ENCODE data around the gene NTRK2. TPM values are rescaled to one million over a fixed set of nuclear protein-coding genes. Genes with fewer than 3 reads are reported as not detected.

NTRK2 gene
- total RNA-seq, 5 donors from 2014 or later (not counting 1 experiment from before 2014, with no cell fraction given): 0.05 to 0.39 (median 0.12) TPM; not detected in 1

- DNase-seq: no peak
- H3K4me3 ChIP-seq (ENCODE audit: control insufficient read depth in 1 of 2, extremely low read depth in 1 of 2, low read length in 1 of 2): no peak overlapping the region
- H3K27ac ChIP-seq (ENCODE audit: low read length): no peak overlapping the region
- no peaks in the 10 kb centered on the region for H3K9me3 ChIP-seq
- POLR2A ChIA-PET: no interaction called here
- Mint-ChIP-seq H3K36me3 (no peaks in the 10 kb centered on the region), H3K27ac (no peak overlapping the region), H3K9me3 (no peaks in the 10 kb centered on the region), H3K4me1 (no peaks in the 10 kb centered on the region), H3K4me3 (peak overlapping the region in 1 of 3 donors; percentile 50), H3K27me3 (peaks cover 0 to 4% of the 10 kb centered on the region in 2 donors)
- H3K4me1 ChIP-seq (ENCODE audit: control insufficient read depth in 1 of 2, extremely low read depth in 1 of 2, insufficient read depth in 2 of 2, low read length in 2 of 2): no peaks in the 10 kb centered on the region
- H3K36me3 ChIP-seq (ENCODE audit: control insufficient read depth in 2 of 2, extremely low read depth in 1 of 2, insufficient read depth in 1 of 2, low read length in 1 of 2): no peaks in the 10 kb centered on the region
- no peaks in the 10 kb centered on the region for H3K27me3 ChIP-seq (replicated peaks in 1 of 2; ENCODE audit: control insufficient read depth in 2 of 2, extremely low read depth in 1 of 2, insufficient read depth in 2 of 2, low read length in 1 of 2)
- no peak for ATAC-seq (replicated peaks in 1 of 4)
- WGBS (ENCODE audit: insufficient coverage): 60% methylated on average over 3 of the region's 3 CpGs
- CTCF ChIA-PET: interaction anchor here in 1 of 2 donors (0.6 kb wide), 1 partner anchor 654 kb away, joined by 4 read pairs; no protein-coding TSS in a partner anchor
Measured at GRCh38 chr9:84694248-84694647, 24.7 kb downstream of the NTRK2 start.

GRCh38 chr9:84697042-84697441, 27.5 kb downstream of the NTRK2 start:
- Mint-ChIP-seq H3K36me3 (no peaks in the 10 kb centered on the region), H3K9me3 (no peaks in the 10 kb centered on the region), H3K27ac (no peak overlapping the region), H3K27me3 (peaks cover 0 to 4% of the 10 kb centered on the region in 2 donors), H3K4me3 (no peak overlapping the region), H3K4me1 (no peaks in the 10 kb centered on the region)
- no peaks in the 10 kb centered on the region for H3K36me3 ChIP-seq (ENCODE audit: control insufficient read depth in 2 of 2, extremely low read depth in 1 of 2, insufficient read depth in 1 of 2, low read length in 1 of 2)
- no peaks in the 10 kb centered on the region for H3K4me1 ChIP-seq (ENCODE audit: control insufficient read depth in 1 of 2, extremely low read depth in 1 of 2, insufficient read depth in 2 of 2, low read length in 2 of 2)
- 84% methylated on average over 7 of the region's 8 CpGs for WGBS (ENCODE audit: insufficient coverage)
- H3K27ac ChIP-seq (ENCODE audit: low read length): no peak overlapping the region
- ATAC-seq (replicated peaks in 1 of 4) (no peak), DNase-seq (no peak)
- POLR2A ChIA-PET: no interaction called here
- no peaks in the 10 kb centered on the region for H3K9me3 ChIP-seq
- H3K4me3 ChIP-seq (ENCODE audit: control insufficient read depth in 1 of 2, extremely low read depth in 1 of 2, low read length in 1 of 2): no peak overlapping the region
- no peaks in the 10 kb centered on the region for H3K27me3 ChIP-seq (replicated peaks in 1 of 2; ENCODE audit: control insufficient read depth in 2 of 2, extremely low read depth in 1 of 2, insufficient read depth in 2 of 2, low read length in 1 of 2)
- CTCF ChIA-PET: no interaction called here

GRCh38 chr9:84697509-84698114, 28.1 kb downstream of the NTRK2 start:
- Mint-ChIP-seq H3K4me3 (no peak overlapping the region), H3K4me1 (no peaks in the 10 kb centered on the region), H3K27ac (no peak overlapping the region), H3K27me3 (peaks cover 0 to 4% of the 10 kb centered on the region in 2 donors), H3K36me3 (no peaks in the 10 kb centered on the region), H3K9me3 (no peaks in the 10 kb centered on the region)
- no peaks in the 10 kb centered on the region for H3K9me3 ChIP-seq
- H3K27me3 ChIP-seq (replicated peaks in 1 of 2; ENCODE audit: control insufficient read depth in 2 of 2, extremely low read depth in 1 of 2, insufficient read depth in 2 of 2, low read length in 1 of 2): no peaks in the 10 kb centered on the region
- no peak overlapping the region for H3K4me3 ChIP-seq (ENCODE audit: control insufficient read depth in 1 of 2, extremely low read depth in 1 of 2, low read length in 1 of 2)
- POLR2A ChIA-PET: no interaction called here
- DNase-seq: peak in 10 of 35 experiments; percentile 2 to 41 (median 6)
- H3K36me3 ChIP-seq (ENCODE audit: control insufficient read depth in 2 of 2, extremely low read depth in 1 of 2, insufficient read depth in 1 of 2, low read length in 1 of 2): no peaks in the 10 kb centered on the region
- H3K27ac ChIP-seq (ENCODE audit: low read length): no peak overlapping the region
- CTCF ChIA-PET: interaction anchor here in 1 of 2 donors (0.7 kb wide), 1 partner anchor 913 kb away, joined by 5 read pairs; no protein-coding TSS in a partner anchor
- ATAC-seq (replicated peaks in 1 of 4): no peak
- WGBS (ENCODE audit: insufficient coverage): 7% methylated on average over 2 of the region's 4 CpGs
- no peaks in the 10 kb centered on the region for H3K4me1 ChIP-seq (ENCODE audit: control insufficient read depth in 1 of 2, extremely low read depth in 1 of 2, insufficient read depth in 2 of 2, low read length in 2 of 2)

GRCh38 chr9:84698323-84698722, 28.8 kb downstream of the NTRK2 start:
- Mint-ChIP-seq H3K36me3 (no peaks in the 10 kb centered on the region), H3K27me3 (peaks cover 0 to 4% of the 10 kb centered on the region in 2 donors), H3K4me3 (no peak overlapping the region), H3K4me1 (no peaks in the 10 kb centered on the region), H3K27ac (no peak overlapping the region), H3K9me3 (no peaks in the 10 kb centered on the region)
- Histone ChIP-seq H3K4me1 (ENCODE audit: control insufficient read depth in 1 of 2, extremely low read depth in 1 of 2, insufficient read depth in 2 of 2, low read length in 2 of 2) (no peaks in the 10 kb centered on the region), H3K9me3 (no peaks in the 10 kb centered on the region), H3K27me3 (replicated peaks in 1 of 2; ENCODE audit: control insufficient read depth in 2 of 2, extremely low read depth in 1 of 2, insufficient read depth in 2 of 2, low read length in 1 of 2) (no peaks in the 10 kb centered on the region), H3K36me3 (ENCODE audit: control insufficient read depth in 2 of 2, extremely low read depth in 1 of 2, insufficient read depth in 1 of 2, low read length in 1 of 2) (no peaks in the 10 kb centered on the region), H3K27ac (ENCODE audit: low read length) (no peak overlapping the region), H3K4me3 (ENCODE audit: control insufficient read depth in 1 of 2, extremely low read depth in 1 of 2, low read length in 1 of 2) (no peak overlapping the region)
- no peak for ATAC-seq (replicated peaks in 1 of 4)
- CTCF ChIA-PET: interaction anchor here in 1 of 2 donors (0.7 kb wide), 1 partner anchor 912 kb away, joined by 5 read pairs; no protein-coding TSS in a partner anchor
- POLR2A ChIA-PET: no interaction called here
- WGBS (ENCODE audit: insufficient coverage): no CpG with 5 or more reads among the region's 2 CpGs
- no peak for DNase-seq

- H3K36me3 Mint-ChIP-seq: no peaks in the 10 kb centered on the region
- no peaks in the 10 kb centered on the region for H3K36me3 ChIP-seq (ENCODE audit: control insufficient read depth in 2 of 2, extremely low read depth in 1 of 2, insufficient read depth in 1 of 2, low read length in 1 of 2)
- POLR2A ChIA-PET: no interaction called here
Measured at GRCh38 chr9:84699984-84700383, 30.5 kb downstream of the NTRK2 start.

GRCh38 chr9:84701801-84702200, 32.3 kb downstream of the NTRK2 start:
- ChIA-PET POLR2A (no interaction called here), CTCF (no interaction called here)
- peaks cover 2 to 4% of the 10 kb centered on the region in 2 donors for H3K27me3 Mint-ChIP-seq
- H3K4me3 Mint-ChIP-seq: no peak overlapping the region
- Histone ChIP-seq H3K4me1 (ENCODE audit: control insufficient read depth in 1 of 2, extremely low read depth in 1 of 2, insufficient read depth in 2 of 2, low read length in 2 of 2) (no peaks in the 10 kb centered on the region), H3K4me3 (ENCODE audit: control insufficient read depth in 1 of 2, extremely low read depth in 1 of 2, low read length in 1 of 2) (no peak overlapping the region), H3K9me3 (no peaks in the 10 kb centered on the region), H3K27me3 (replicated peaks in 1 of 2; ENCODE audit: control insufficient read depth in 2 of 2, extremely low read depth in 1 of 2, insufficient read depth in 2 of 2, low read length in 1 of 2) (peaks cover 0 to 2% of the 10 kb centered on the region in 2 experiments), H3K36me3 (ENCODE audit: control insufficient read depth in 2 of 2, extremely low read depth in 1 of 2, insufficient read depth in 1 of 2, low read length in 1 of 2) (no peaks in the 10 kb centered on the region), H3K27ac (ENCODE audit: low read length) (no peak overlapping the region)
- H3K27ac Mint-ChIP-seq: no peak overlapping the region
- no peaks in the 10 kb centered on the region for H3K9me3 Mint-ChIP-seq
- WGBS (ENCODE audit: insufficient coverage): 80% methylated on average over 6 of the region's 6 CpGs
- no peaks in the 10 kb centered on the region for H3K4me1 Mint-ChIP-seq
- no peaks in the 10 kb centered on the region for H3K36me3 Mint-ChIP-seq
- ATAC-seq (replicated peaks in 1 of 4) (no peak), DNase-seq (no peak)

More at GRCh38 chr9:84699984-84700383, 30.5 kb downstream of the NTRK2 start:
- Histone ChIP-seq H3K4me3 (ENCODE audit: control insufficient read depth in 1 of 2, extremely low read depth in 1 of 2, low read length in 1 of 2) (no peak overlapping the region), H3K27ac (ENCODE audit: low read length) (no peak overlapping the region), H3K9me3 (no peaks in the 10 kb centered on the region), H3K27me3 (replicated peaks in 1 of 2; ENCODE audit: control insufficient read depth in 2 of 2, extremely low read depth in 1 of 2, insufficient read depth in 2 of 2, low read length in 1 of 2) (no peaks in the 10 kb centered on the region), H3K4me1 (ENCODE audit: control insufficient read depth in 1 of 2, extremely low read depth in 1 of 2, insufficient read depth in 2 of 2, low read length in 2 of 2) (no peaks in the 10 kb centered on the region)
- no CpG with 5 or more reads among the region's 1 CpG for WGBS (ENCODE audit: insufficient coverage)
- Mint-ChIP-seq H3K27me3 (peaks cover under 1 to 4% of the 10 kb centered on the region in 2 donors), H3K9me3 (no peaks in the 10 kb centered on the region), H3K27ac (no peak overlapping the region), H3K4me3 (no peak overlapping the region), H3K4me1 (no peaks in the 10 kb centered on the region)
- DNase-seq (no peak), ATAC-seq (replicated peaks in 1 of 4) (no peak)
- CTCF ChIA-PET: no interaction called here
